H1 (cell line): ENCODE data around the gene PHGDH. TPM values are rescaled to one million over a fixed set of nuclear protein-coding genes. Genes with fewer than 3 reads are reported as not detected.
A peak's percentile ranks its signal among the peaks of the same experiment; 100 is the strongest.

ENCODE experiments used
- CTCF ChIA-PET: fragments of 300-600 bp; sonication (Branson Sonifier 250); formaldehyde crosslinking; loops from one replicate; lab custom pipeline; 2021; ENCODE audit not compliant: partially characterized antibody; lab: Charles Lee
- POLR2A ChIA-PET: fragments of 300-600 bp; sonication (Branson Sonifier 250); formaldehyde crosslinking; loops from one replicate; lab custom pipeline; 2021; ENCODE audit warnings: inconsistent platforms; ENCODE audit not compliant: partially characterized antibody; lab: Charles Lee
- DNase-seq, 2 experiments: peaks; one replicate each; pipeline versions ENCODE4 v3.0.0 to v3.0.0-alpha.2; 2010 to 2022; ENCODE audit warnings: low spot score in 2 of 2, low read depth in 1 of 2, mixed read lengths in 1 of 2
- FAIRE-seq: peaks from 2 replicates; lab custom pipeline; 2011; peaks lifted over from hg19 to GRCh38; lab: Jason Lieb, UNC
- H2AFZ ChIP-seq: 2 replicates; pipeline ENCODE4 v1.8.1; 2012; ENCODE audit warnings: low read length, inconsistent platforms
- H2AK5ac ChIP-seq: 2 replicates; pipeline ENCODE4 v1.6.1; 2013; ENCODE audit warnings: low read depth, low read length
- H2BK120ac ChIP-seq: replicated peaks from 2 replicates; pipeline ENCODE3; 2013; ENCODE audit warnings: low read depth, low read length, inconsistent platforms
- H2BK12ac ChIP-seq: 2 replicates; pipeline ENCODE4 v1.6.1; 2013; ENCODE audit warnings: low read depth, low read length
- H2BK15ac ChIP-seq: 2 replicates; pipeline ENCODE4 v1.6.1; 2013; ENCODE audit warnings: low read length
- H2BK20ac ChIP-seq: 2 replicates; pipeline ENCODE4 v1.6.1; 2013; ENCODE audit warnings: low read length
- H2BK5ac ChIP-seq: 2 replicates; pipeline ENCODE4 v1.6.1; 2013; ENCODE audit warnings: low read depth, low read length
- H3K14ac ChIP-seq: 2 replicates; pipeline ENCODE4 v1.6.1; 2013; ENCODE audit warnings: inconsistent platforms; ENCODE audit not compliant: insufficient read length
- H3K18ac ChIP-seq: 2 replicates; pipeline ENCODE4 v1.6.1; 2013; ENCODE audit warnings: low read length; ENCODE audit errors: extremely low read depth
- H3K23ac ChIP-seq: 2 replicates; pipeline ENCODE4 v1.6.1; 2013; ENCODE audit warnings: inconsistent platforms; ENCODE audit not compliant: insufficient read length
- H3K23me2 ChIP-seq: 2 replicates; pipeline ENCODE4 v1.6.1; 2013; ENCODE audit warnings: low read depth, low read length
- H3K27ac ChIP-seq: 2 replicates; pipeline ENCODE4 v1.6.1; 2011; ENCODE audit warnings: low read depth, low read length, inconsistent platforms
- H3K27me3 ChIP-seq, 4 experiments: replicated peaks in 1 of 4; 1 replicate in 1 of 4; 2 replicates in 3 of 4; pipeline versions ENCODE4 v1.6.1 to v1.8.1; 2011 to 2013; ENCODE audit warnings: low read length in 3 of 4, mild to moderate bottlenecking in 3 of 4, inconsistent platforms in 2 of 4, mixed read lengths in 2 of 4, moderate library complexity in 1 of 4; ENCODE audit not compliant: control insufficient read depth in 3 of 4, insufficient read depth in 3 of 4; ENCODE audit errors: extremely low read depth in 1 of 4
- H3K36me3 ChIP-seq, 4 experiments: 2 replicates each; pipeline versions ENCODE4 v1.6.1 to v1.8.1; 2011 to 2013; ENCODE audit warnings: mild to moderate bottlenecking in 4 of 4, low read length in 3 of 4, moderate library complexity in 2 of 4, control low read depth in 1 of 4, inconsistent platforms in 1 of 4; ENCODE audit not compliant: insufficient read depth in 4 of 4, control insufficient read depth in 2 of 4
- H3K4ac ChIP-seq: replicated peaks from 2 replicates; pipeline ENCODE3; 2013; ENCODE audit warnings: low read length, low read depth, mixed read lengths, inconsistent platforms; ENCODE audit not compliant: insufficient read length
- H3K4me1 ChIP-seq, 4 experiments: replicated peaks in 1 of 4; 1 replicate in 1 of 4; 2 replicates in 3 of 4; pipeline versions ENCODE4 v1.6.1 to v1.8.1; 2011 to 2013; ENCODE audit warnings: low read length in 3 of 4, inconsistent platforms in 2 of 4, mixed read lengths in 1 of 4; ENCODE audit not compliant: insufficient read depth in 4 of 4, control insufficient read depth in 3 of 4
- H3K4me2 ChIP-seq, 2 experiments: 2 replicates each; pipeline versions ENCODE4 v1.6.1 to v1.8.1; 2011 to 2013; ENCODE audit warnings: low read depth in 2 of 2, low read length in 2 of 2, control low read depth in 1 of 2, inconsistent platforms in 1 of 2, mild to moderate bottlenecking in 1 of 2; ENCODE audit not compliant: insufficient read depth in 1 of 2
- H3K4me3 ChIP-seq, 4 experiments: fragments of 200-600, 300-600 bp in 1 of 4; sonication (generic), shearing (Covaris generic), sonication (Bioruptor Twin) in 1 of 4; 2 replicates each; pipeline versions ENCODE4 v1.5.1 to v1.8.1; 2011 to 2016; ENCODE audit warnings: low read length in 4 of 4, low read depth in 3 of 4, control low read depth in 2 of 4, inconsistent platforms in 2 of 4, mild to moderate bottlenecking in 2 of 4, mixed read lengths in 1 of 4, moderate library complexity in 1 of 4; ENCODE audit not compliant: insufficient read depth in 2 of 4; ENCODE audit errors: extremely low read depth in 1 of 4
- H3K56ac ChIP-seq: replicated peaks from 2 replicates; pipeline ENCODE3; 2013; ENCODE audit warnings: low read depth, mild to moderate bottlenecking, mixed read lengths, low read length, inconsistent platforms; ENCODE audit not compliant: insufficient read length
- H3K79me1 ChIP-seq: 2 replicates; pipeline ENCODE4 v1.6.1; 2013; ENCODE audit warnings: low read depth, low read length, control low read depth
- H3K79me2 ChIP-seq, 2 experiments: 2 replicates each; pipeline versions ENCODE4 v1.6.1 to v1.8.1; 2012 to 2013; ENCODE audit warnings: low read length in 2 of 2, mild to moderate bottlenecking in 2 of 2, inconsistent platforms in 1 of 2; ENCODE audit not compliant: insufficient read depth in 2 of 2, control insufficient read depth in 1 of 2
- H3K9ac ChIP-seq, 4 experiments: replicated peaks in 1 of 4; 1 replicate in 1 of 4; 2 replicates in 3 of 4; pipeline versions ENCODE4 v1.6.1 to v1.8.1; 2011 to 2013; ENCODE audit warnings: low read depth in 3 of 4, low read length in 3 of 4, control low read depth in 2 of 4, mild to moderate bottlenecking in 2 of 4, moderate library complexity in 2 of 4, inconsistent platforms in 1 of 4; ENCODE audit errors: extremely low read depth in 1 of 4
- H3K9me3 ChIP-seq, 2 experiments: 2 replicates each; pipeline versions ENCODE4 v1.6.1 to v1.8.1; 2012 to 2013; ENCODE audit warnings: mild to moderate bottlenecking in 2 of 2, moderate library complexity in 2 of 2, control low read depth in 1 of 2, inconsistent platforms in 1 of 2, low read depth in 1 of 2, low read length in 1 of 2, mixed read lengths in 1 of 2; ENCODE audit not compliant: insufficient read depth in 2 of 2
- H4K20me1 ChIP-seq, 2 experiments: replicated peaks in 1 of 2; 2 replicates each; pipeline versions ENCODE3 to v1.8.1; 2011 to 2013; ENCODE audit warnings: inconsistent platforms in 2 of 2, low read length in 2 of 2, mild to moderate bottlenecking in 1 of 2; ENCODE audit not compliant: insufficient read depth in 2 of 2, control insufficient read depth in 1 of 2
- H4K5ac ChIP-seq: 2 replicates; pipeline ENCODE4 v1.6.1; 2013; ENCODE audit warnings: low read length, low read depth, mixed read lengths, inconsistent platforms; ENCODE audit not compliant: insufficient read length
- H4K8ac ChIP-seq: 2 replicates; pipeline ENCODE4 v1.8.0; 2013; ENCODE audit warnings: mild to moderate bottlenecking, moderate library complexity, low read length, inconsistent platforms; ENCODE audit not compliant: insufficient read depth; ENCODE audit errors: extremely low read depth
- H4K91ac ChIP-seq: replicated peaks from 2 replicates; pipeline ENCODE3; 2013; ENCODE audit warnings: low read length, mixed read lengths, inconsistent platforms; ENCODE audit not compliant: insufficient read length
- ATF2 ChIP-seq: IDR thresholded peaks from 2 replicates; pipeline ENCODE4 v1.6.1; 2012; ENCODE audit warnings: low read length, inconsistent platforms
- CTBP2 ChIP-seq: IDR thresholded peaks from 2 replicates; pipeline ENCODE4 v1.7.0; 2011; ENCODE audit warnings: borderline replicate concordance, mild to moderate bottlenecking, moderate library complexity, mixed read lengths, low read length; ENCODE audit not compliant: insufficient read depth, insufficient read length
- GTF2F1 ChIP-seq: IDR thresholded peaks from 2 replicates; pipeline ENCODE4 v1.6.1; 2012; ENCODE audit warnings: low read depth, low read length, improper control_type of control experiment, borderline replicate concordance
- KDM4A ChIP-seq: IDR thresholded peaks from one replicate; pipeline ENCODE4 v1.7.1; 2012; ENCODE audit warnings: low read depth, mild to moderate bottlenecking, moderate library complexity, low read length, inconsistent platforms; ENCODE audit not compliant: severe bottlenecking
- MAFK ChIP-seq: IDR thresholded peaks from 2 replicates; pipeline ENCODE4 v1.6.1; 2012; ENCODE audit warnings: low read depth, mild to moderate bottlenecking, improper control_type of control experiment, low read length
- SAP30 ChIP-seq: fragments of 300-600 bp; sonication (generic); IDR thresholded peaks from 2 replicates; pipeline ENCODE4 v1.7.1; 2012; ENCODE audit warnings: low read length, moderate library complexity, mild to moderate bottlenecking, inconsistent platforms; ENCODE audit not compliant: insufficient read depth, insufficient replicate concordance
- polyA plus RNA-seq, 7 experiments: library from polyadenylated mRNA; depleted of rRNA in 3 of 7; stranded (reverse) in 5 of 7; unstranded in 2 of 7; fragments of >200 nt in 5 of 7; fragments of 200-250 nt in 2 of 7; gene quantifications; 1 replicate in 5 of 7; 2 replicates in 1 of 7; 4 replicates in 1 of 7; pipeline versions ENCODE4 v1.2.1 to v1.2.3, GENCODE V29; 2011 to 2013; ENCODE audit warnings: missing spikeins in 2 of 7, mixed read lengths in 2 of 7
- total RNA-seq: library from RNA; stranded (reverse); fragmentation: NEBNext Ultra II Directional; extraction: Animal tissue kit (Norgen Biotek cat#: 25700); gene quantifications from 2 replicates; pipeline ENCODE4 v1.2.1, GENCODE V29; 2021

PHGDH gene
- total and polyA plus RNA-seq, 2 of the 8 experiments (the other 6 are each of a cell fraction or from before 2014, with no cell fraction given): 358 to 687 TPM

- no peak overlapping the region for H3K23ac ChIP-seq
- no peak overlapping the region for H2BK15ac ChIP-seq
- no peak for DNase-seq
- no peak overlapping the region; a peak in 1 of 4 replicates for H3K4me2 ChIP-seq
- H3K79me1 ChIP-seq: no peaks in the 10 kb centered on the region
- no peaks in the 10 kb centered on the region for H3K9me3 ChIP-seq
- H2BK20ac ChIP-seq: peak overlapping the region; percentile 77; the same call in 1 of the 2 replicates
- no peak overlapping the region for H3K56ac ChIP-seq
- H2BK120ac ChIP-seq: no peak overlapping the region
- H3K4ac ChIP-seq: no peak overlapping the region
- no peak overlapping the region for H3K14ac ChIP-seq
- H3K27ac ChIP-seq: no peak overlapping the region
- no peaks in the 10 kb centered on the region for H3K36me3 ChIP-seq
- POLR2A ChIA-PET: interaction anchor here (0.8 to 5.3 kb wide), 6 partner anchors 8 to 36 kb away, joined by 3 to 132 read pairs (median 11); partner anchors contain the start of gene PHGDH
- no peak overlapping the region for H4K91ac ChIP-seq
- no peak overlapping the region for H2BK5ac ChIP-seq
- TF ChIP-seq MAFK (no peak), GTF2F1 (no peak), ATF2 (no peak), CTBP2 (no peak), KDM4A (no peak), SAP30 (no peak)
- H3K9ac ChIP-seq: no peak overlapping the region
- CTCF ChIA-PET: interaction anchor here (1.0 to 3.9 kb wide), 5 partner anchors 12 to 78 kb away, joined by 3 to 47 read pairs (median 4); no protein-coding TSS in a partner anchor
- no peak overlapping the region for H2AK5ac ChIP-seq
- no peaks in the 10 kb centered on the region for H3K27me3 ChIP-seq
- peaks cover 0 to 16% (median 10%) of the 10 kb centered on the region in 4 experiments; a peak in 6 of 7 replicates for H3K4me1 ChIP-seq
- no peaks in the 10 kb centered on the region for H3K79me2 ChIP-seq
- peak overlapping the region; percentile 69 for H2BK12ac ChIP-seq
- no peak for FAIRE-seq
- no peak overlapping the region for H2AFZ ChIP-seq
- H4K20me1 ChIP-seq: no peaks in the 10 kb centered on the region
- H4K8ac ChIP-seq: no peak overlapping the region
- H3K23me2 ChIP-seq: no peaks in the 10 kb centered on the region
- H3K18ac ChIP-seq: no peak overlapping the region
- H4K5ac ChIP-seq: no peak overlapping the region
- H3K4me3 ChIP-seq: no peak overlapping the region
Observed at GRCh38 chr1:119688810-119689209, 22.9 kb upstream of the PHGDH start.
